Kidney glomerular epithelial cell (primary cell): ENCODE measurements around the gene FAM32A.

Experiments
- DNase-seq: peaks from one replicate; lab custom pipeline; 2025; lab: John Stamatoyannopoulos, UW

Gene FAM32A

DNA sequence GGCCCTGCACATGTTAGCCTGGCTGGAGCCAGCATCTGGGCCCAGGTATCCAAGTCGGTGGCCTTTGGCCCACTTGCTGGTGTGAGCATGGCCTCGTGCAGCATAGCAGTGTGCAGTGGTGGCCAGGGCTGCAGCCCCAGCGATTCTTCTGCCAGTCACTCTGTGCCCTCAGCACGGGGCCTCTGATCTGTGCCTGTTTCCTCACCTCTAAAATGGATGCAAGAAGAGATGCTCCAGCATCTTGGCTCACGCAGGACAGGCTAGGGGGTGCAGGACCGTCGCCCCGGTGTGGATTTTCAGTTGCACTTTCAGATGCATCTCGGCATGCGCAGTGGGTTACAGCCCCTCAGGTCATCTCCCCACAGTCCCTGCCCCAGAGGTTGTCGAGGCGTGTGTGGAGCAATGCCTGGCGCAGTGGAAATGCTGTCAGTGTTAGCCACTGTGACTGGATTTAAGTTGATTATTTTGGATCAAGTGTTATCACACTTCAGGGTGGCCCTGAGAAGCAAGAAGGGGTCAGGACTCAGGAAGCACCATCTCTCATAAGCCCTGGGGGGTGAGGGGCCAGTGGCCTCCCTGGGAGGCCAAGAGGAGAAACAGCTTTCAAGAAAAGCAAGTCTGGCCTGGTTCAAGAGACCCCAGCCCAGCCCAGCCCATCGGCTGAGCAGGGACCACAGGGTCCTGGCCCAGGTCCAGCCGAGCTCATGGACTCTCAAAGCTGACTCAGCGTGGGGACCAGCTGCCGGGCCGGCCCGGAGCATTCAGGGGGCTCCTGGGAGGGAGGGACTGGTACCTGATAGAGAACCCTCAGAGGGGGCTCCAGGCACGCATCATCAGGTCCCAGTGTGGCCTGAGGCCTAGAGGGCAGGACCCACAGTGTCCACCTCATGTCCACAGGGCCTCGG is 40.3 kb downstream of the FAM32A start:
- no peak for DNase-seq

DNA sequence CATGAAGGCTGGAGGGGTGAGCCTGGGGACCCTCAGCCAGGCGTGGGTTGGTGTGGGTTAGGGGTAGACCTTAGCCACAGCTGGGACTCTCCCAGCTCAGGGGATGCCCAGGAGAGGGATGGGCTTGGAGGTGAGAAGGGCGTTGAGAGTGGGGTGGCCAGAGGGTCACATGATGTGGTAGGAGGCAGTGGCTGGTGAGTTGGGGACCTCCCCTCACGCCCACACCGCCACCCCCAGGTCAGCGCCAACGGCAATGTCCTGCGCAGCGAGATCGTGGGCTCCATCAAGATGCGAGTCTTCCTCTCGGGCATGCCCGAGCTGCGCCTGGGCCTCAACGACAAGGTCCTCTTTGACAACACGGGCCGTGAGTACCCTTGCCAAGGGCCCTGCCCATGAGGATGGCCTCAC is 41.0 kb downstream of the FAM32A start:
- no peak for DNase-seq

DNA sequence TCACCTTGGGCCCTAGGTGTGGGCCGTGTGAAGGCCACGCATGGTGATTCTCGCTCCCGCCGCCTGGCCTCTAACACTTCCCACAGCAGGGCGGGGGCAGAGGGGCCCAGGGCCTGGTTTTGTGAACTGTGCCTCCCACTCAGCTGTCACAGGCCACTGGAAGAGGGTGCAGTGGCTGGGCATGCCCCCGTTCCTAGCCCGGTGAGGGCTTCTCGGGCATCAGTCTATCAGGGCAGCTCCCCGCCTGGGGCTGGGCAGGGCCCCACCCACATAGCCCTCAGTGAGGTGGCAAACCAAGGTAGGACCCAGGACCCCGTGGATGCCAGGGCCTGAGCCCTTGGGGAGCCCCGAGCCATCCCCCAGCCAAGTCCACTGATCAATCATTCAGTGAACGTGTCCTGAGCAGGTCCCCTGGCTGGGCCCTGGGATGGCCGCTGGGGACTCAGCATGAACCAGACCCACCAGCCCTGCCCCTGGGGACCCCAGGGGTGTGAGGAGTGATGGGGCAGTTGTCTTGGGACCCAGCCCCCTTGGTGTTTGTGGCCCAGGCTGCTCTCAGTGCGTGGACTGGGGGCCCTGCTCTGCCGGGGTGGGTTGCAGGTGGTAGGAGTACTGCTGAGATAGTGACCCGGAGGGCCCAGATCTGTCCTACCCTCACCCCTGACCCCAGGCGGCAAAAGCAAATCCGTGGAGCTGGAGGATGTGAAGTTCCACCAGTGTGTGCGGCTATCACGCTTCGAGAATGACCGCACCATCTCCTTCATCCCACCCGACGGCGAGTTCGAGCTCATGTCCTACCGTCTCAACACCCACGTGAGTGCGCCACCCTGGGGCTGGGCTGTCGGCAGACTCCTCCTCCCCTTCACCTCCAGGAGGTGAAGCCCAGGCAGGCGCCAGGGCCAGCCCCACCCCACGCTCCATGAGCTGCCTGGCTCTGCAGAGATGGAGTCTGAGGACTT is 41.9 kb downstream of the FAM32A start:
- DNase-seq: no peak

DNA sequence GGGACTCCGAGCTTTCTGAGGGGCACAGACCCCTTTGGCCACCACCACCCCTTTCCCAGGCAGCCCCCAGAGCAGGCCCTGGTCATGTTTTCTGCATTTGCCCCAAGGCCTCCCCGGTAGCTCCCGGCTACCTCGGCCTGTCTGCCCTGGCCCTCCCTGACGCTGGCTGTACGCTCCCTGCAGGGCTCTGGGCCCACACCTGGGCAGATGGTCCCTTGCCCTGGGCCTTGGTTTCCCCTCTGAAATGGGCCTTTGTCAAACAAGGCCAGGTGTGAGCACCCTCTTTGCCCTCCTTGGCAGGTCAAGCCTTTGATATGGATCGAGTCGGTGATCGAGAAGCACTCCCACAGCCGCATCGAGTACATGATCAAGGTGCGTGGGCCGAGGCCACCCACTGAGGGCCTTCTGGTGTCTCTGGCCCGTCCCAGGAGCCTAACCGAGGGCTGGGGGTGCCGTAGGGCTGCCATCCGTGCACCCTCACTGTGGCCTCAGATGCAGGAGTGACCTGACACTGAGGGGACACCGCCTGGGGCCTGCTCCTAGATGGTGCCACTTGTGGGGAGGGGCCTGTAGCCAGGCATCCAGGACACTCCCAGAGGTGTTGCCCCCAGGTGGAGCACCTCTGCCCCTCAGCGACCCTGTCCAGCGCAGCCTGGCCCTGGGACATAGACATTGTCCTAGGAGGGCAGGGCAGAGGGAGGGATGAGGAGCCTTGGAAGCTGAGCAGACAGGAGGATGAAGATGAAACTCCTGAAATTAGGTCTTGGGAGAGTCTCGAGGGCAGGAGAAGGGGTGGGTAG is 42.8 kb downstream of the FAM32A start:
- DNase-seq: no peak

DNA sequence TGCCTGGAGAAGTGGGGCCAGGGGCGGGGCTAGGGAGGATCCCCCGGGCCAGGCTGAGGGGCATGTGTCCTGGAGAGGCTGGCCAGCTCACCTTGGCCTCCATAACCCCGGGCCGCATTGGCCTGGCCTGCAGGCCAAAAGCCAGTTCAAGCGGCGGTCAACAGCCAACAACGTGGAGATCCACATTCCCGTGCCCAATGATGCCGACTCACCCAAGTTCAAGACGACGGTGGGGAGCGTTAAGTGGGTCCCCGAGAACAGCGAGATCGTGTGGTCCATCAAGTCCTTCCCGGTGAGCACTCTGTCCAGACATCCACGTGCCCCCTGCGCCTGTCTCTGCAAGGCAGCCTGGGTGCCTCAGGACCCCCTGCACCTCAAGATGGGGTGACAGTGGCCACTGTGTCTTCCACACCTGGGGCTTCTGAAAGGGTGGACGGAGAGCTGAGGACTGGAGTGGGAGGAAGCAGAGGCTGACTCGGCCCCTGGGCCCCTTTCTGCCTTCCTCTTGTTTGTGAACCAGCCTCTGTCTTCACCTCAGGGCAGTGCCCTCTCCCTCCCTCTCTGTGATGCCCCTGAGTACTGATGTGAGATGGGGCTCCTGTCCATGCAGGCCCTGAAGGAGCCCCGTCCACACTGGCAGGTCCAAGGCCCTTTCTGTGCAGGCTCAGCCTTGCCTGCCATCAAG is 43.6 kb downstream of the FAM32A start:
- DNase-seq: no peak

DNA sequence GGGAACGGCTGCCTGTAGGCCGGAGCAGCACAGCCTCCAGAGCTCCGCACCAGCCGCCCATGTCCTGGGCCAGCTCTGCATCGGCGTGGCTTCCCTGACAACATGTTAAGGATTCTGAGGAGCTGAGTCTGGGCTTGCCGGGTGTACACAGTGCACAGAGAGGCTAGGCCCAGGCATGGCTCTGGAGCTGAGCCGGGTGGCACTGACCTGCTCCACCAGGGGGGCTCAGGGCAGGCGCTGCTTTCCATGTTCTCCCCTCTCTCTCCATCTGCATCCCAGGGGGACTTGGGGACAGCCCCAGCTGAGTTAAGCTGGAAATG is 44.1 kb downstream of the FAM32A start:
- DNase-seq: no peak

DNA sequence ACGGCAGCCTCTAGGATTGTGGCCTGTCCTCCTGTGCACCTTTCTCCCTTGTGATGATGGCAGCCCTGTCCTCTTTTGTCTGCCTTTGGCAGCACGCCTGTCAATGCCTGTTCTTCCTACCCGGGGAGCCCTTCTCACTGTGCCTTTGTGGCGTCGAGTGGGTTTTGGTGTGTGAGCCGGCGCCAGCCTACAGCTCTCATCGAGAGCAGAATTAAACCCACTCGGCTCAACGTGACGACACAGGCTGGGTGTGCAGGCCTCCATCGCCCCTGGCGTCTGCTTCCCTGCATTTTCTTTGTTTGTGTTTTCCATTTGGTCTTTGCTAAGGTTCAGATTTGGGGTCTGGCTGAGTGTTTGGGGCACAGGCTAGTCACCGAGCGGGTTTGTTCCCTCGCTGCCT is 46.9 kb downstream of the FAM32A start:
- DNase-seq: no peak

DNA sequence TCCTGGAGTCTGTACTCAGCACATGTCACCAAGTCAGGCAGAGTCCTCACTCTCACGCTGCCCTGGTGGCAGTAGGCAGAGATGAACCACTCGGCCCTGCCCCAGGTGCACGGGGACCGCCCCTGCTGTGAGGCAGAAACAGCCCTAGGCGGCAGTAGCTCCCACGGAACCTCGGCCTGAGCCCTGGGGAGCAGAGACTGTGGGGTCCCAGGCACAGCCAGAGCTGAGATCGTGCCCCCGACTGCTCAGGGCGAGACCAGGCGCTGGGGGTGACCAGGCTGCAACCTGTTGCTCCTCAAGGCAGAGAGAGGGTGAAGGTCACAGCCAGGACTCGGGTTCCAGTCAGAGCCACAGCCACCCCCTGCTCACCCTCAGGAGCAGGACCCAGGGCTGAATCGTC is 47.4 kb downstream of the FAM32A start:
- DNase-seq: no peak

DNA sequence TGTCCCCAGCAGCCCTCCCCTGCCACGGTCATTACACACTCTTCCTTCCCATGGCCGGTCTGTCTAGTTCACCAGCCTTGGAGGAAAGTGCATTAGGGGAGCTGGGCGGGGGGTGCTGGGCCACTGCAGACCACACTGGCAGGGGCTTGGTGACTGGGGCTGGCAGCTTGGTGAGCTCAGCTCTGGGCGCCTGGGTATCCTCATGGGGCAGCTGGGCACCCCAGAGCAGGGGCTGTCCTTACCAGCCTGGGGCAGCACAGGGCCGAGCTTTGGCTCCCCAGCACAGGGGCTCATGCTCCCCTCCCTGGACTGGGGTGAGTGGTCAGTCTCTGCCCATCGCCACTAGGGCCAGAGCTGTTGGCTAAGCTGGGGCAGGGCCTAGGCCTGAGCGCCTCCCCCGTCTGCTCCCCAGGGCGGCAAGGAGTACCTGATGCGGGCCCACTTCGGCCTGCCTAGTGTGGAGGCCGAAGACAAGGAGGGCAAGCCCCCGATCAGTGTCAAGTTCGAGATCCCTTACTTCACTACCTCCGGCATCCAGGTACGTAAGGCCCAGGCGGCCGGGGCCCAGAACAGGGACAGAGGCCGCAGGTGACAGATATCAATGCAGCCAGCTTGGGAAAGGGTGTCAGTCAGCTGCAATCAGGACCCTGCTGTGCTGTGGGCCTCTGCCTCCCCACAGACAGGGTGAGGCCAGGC is 48.0 kb downstream of the FAM32A start:
- no peak for DNase-seq

DNA sequence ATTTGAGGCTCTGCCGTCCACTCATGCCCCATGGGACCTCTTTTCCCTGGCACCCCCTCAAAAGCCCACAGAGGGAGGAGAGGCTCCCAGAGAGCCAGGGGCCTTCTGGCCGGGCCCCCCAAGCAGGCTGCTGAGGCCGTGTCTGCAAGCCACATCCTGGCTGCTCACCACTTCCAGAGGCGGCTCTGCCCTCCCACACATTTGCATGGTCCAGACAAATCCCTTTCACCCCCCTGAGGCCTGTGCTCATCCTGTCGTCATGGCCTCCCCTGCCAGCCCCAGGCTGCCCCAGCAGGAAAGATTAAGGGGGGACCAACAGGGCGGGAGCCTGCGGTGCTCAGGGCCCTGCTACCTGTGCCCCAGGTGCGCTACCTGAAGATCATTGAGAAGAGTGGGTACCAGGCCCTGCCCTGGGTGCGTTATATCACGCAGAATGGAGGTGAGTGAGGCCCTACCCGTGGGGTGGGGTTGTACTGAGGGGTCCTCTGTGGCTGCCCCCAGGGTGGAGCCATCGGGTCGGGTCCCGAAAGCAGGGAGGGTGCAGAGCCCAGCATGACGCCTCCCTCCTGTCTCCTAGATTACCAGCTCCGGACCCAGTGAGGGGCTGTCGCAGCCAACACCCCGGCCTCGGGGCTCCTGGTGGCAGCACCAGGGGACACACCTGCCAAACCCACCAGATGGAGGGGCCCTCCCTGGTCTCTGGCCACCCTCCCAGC is 48.8 kb downstream of the FAM32A start:
- no peak for DNase-seq

DNA sequence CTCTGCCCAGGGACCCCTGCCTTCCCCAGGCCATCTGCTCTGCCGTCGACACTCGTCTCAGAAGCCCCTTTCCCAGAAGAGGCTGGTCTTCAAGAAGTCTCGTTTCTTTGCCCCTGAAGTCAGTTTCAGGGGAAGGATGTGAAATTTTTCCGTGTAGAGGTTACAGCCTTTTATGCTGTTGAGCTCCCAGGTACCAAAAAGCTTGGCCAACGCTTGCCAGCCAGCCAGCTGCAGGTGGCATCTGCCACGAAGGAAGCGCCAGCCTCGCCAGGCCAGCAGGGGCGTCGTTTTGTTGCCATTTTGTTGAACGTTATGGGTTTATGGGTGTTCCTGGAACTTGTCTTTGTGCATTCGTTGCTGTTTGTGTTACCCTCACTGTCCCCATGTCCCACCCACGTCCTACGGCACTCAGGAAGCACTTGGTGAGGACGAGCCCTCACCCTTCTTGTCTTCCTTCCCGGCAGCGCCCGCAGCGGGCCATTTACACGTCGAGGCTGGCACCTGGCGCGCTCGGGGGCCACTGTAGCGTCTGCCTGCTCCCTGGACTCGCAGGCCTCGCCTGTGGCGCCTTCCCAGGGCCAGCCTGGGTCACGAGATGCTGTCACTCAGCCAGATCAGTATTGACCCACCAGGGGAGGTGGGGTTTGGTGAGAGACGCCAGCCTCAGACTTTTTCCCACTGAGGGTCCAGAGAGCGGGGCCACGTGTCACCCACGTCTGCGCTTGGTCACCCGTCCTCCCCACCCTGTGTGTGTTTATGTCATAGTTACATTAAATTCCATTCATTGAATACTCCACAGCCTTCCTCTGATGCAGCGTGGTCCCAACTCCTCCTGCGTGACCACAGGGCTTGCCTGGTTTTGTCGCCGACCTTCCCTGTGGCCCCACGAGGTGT is 49.6 kb downstream of the FAM32A start:
- DNase-seq: no peak

DNA sequence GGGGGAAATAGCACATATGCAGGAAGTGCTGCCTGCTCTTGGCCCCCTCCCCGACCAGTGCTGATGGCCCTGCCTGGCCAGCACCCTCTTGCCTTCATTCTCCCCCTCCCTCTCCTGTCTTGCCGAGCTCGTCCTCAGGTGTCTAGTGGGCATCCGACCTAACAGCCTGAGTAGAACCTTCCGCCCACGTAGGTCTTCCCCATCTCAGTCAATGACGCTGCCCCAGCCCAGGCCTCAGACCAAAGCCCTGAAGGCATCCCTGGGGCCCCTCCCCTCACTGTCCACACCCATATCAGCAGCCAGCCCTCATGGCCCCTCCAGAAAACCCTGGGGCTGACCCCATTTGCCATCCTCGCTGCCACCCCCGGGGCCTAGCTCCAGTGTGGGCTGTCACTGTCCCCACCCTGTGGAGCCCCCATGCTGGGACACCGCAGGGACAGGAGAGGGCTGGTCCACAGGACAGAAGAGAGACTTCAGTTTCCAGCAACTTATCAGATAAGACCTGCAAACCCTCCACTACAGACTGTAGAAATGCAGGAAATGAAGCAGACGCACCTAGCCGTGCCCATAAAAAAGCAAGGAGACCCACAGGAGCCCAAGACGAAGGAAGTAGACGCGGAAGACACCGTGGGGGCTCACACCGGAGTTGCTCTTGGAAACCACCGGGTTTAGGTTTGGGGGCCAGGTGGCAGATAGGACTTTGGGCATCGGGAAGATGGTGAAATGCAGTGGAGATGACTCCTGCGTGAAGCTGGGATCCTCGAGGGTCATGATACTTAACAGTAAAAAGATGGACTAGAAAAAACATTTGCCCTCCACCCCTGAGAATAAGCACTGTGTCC is 50.8 kb downstream of the FAM32A start:
- no peak for DNase-seq
